Astrocyte of the spinal cord (primary cell): Measurements from ENCODE around the gene KREMEN2.

ENCODE experiments used
- DNase-seq: peaks from one replicate; pipeline ENCODE4 v3.0.0; 2011; ENCODE audit warnings: low read depth, low spot score
- H3K4me3 ChIP-seq: 2 replicates; pipeline ENCODE4 v1.5.1; 2011; ENCODE audit warnings: low read depth, mild to moderate bottlenecking, low read length, moderate library complexity
- in situ Hi-C: cut with HindIII; loops from 2 replicates; pipeline ENCODE4 v1.10.0; 2017; ENCODE audit warnings: low sequenced_read_pairs
- TF ChIP-seq, protein P1 (sequence below): IDR thresholded peaks from 2 replicates; pipeline ENCODE4 v1.5.1; 2012; ENCODE audit warnings: low read depth, mild to moderate bottlenecking, low read length, inconsistent platforms

The KREMEN2 gene

DNA sequence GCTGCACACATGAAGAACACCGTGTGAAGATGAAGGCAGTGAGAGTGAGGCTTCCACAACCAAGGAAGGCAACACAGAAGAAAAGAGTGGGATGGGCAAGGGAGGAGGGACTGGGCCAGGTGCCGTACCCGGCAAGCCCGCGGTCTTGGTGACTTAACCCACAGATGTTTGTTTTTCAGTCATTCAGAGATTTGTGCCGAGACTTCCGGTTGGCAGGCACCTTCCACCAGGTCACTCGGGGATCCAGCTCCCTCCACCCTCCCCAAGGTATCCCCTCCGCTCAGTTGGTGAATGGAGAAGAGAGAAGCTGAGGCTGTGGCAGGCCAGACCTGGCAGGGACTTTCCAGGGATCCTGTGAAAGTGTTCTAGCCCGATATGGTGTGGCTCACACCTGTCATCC is 4.9 kb upstream of the KREMEN2 start:
- no peak overlapping the region for H3K4me3 ChIP-seq
- DNase-seq = no peak
- in situ Hi-C loops = no loop called here
- TF ChIP-seq, protein P1, sequence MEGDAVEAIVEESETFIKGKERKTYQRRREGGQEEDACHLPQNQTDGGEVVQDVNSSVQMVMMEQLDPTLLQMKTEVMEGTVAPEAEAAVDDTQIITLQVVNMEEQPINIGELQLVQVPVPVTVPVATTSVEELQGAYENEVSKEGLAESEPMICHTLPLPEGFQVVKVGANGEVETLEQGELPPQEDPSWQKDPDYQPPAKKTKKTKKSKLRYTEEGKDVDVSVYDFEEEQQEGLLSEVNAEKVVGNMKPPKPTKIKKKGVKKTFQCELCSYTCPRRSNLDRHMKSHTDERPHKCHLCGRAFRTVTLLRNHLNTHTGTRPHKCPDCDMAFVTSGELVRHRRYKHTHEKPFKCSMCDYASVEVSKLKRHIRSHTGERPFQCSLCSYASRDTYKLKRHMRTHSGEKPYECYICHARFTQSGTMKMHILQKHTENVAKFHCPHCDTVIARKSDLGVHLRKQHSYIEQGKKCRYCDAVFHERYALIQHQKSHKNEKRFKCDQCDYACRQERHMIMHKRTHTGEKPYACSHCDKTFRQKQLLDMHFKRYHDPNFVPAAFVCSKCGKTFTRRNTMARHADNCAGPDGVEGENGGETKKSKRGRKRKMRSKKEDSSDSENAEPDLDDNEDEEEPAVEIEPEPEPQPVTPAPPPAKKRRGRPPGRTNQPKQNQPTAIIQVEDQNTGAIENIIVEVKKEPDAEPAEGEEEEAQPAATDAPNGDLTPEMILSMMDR = no peak

DNA sequence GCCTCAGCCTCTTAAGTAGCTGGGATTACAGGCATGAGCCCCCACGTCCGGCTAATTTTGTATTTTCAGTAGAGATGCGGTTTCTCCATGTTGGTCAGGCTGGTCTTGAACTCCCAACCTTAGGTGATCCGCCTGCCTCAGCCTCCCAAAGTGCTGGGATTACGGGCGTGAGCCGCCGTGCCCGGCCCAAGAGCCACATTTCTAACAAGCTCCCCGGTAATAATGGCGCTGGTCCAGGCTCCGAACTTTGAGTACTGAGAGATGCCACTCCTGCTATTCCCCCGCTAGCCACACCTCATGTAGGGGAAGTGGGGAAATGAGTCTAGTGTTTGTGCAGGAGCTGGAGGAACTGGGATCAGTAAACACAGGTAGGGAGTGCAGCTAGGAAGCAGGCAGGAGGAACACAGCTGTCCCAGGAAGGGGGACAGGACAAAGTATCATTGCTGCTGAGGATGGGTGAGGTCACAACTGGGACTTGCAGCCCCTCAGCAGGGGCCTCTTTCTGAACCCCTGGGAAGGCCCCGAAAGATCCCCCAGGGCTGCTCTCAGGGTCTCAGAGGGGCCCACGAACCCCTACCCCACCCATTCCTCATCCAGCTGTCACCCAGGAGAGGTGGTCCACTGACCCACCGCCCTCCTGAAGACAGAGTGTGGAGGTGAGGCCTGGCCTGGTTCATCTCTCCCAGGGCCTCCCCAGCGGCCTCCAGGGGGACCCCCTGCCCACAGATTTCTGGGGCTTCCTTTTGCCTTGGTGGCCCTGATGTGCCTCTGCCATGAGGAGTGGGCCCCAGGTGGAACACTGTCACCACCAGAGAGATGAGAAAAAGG is 3.7 kb upstream of the KREMEN2 start:
- in situ Hi-C loops = no loop called here
- no peak for DNase-seq
- no peak overlapping the region for H3K4me3 ChIP-seq
- TF ChIP-seq, protein P1 = no peak

DNA sequence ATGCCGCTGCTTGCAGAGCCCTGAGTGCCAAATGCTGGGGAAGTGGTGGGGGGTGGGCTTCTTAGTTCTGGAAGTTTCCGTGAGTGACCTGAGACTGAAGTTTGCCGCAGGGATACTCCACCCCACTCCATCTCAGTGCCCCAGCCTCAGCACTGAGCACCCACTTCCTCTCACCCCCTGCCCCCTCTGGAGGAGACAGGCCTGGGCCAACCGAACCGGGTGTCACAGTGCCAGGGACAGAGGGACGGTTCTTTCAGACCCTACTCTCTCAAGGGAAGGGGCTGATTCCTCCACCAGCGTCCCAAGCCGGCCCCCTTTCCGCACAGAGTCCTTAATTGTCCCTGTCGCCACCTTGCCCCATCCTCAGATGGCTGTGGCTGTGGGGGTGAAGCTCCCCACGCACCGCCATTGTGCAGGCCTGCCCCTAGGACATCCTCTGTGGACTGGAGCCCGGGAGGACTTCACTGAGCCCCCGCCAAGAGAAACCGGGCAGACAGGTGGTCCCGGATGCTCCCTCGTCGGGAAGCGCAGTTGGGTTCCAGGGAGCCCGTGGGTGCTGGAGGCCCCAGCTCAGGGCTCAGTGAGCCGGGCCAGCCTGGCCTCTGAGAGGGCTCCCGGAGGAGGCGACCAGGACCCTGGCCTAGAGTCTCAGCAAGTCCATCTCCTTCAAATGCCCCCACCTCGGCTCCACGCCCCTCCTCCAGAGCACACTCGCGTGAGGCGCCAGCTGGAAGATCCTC is 1.6 kb upstream of the KREMEN2 start:
- TF ChIP-seq, protein P1 = no peak
- DNase-seq = no peak
- H3K4me3 ChIP-seq = no peak overlapping the region
- in situ Hi-C loops = no loop called here

DNA sequence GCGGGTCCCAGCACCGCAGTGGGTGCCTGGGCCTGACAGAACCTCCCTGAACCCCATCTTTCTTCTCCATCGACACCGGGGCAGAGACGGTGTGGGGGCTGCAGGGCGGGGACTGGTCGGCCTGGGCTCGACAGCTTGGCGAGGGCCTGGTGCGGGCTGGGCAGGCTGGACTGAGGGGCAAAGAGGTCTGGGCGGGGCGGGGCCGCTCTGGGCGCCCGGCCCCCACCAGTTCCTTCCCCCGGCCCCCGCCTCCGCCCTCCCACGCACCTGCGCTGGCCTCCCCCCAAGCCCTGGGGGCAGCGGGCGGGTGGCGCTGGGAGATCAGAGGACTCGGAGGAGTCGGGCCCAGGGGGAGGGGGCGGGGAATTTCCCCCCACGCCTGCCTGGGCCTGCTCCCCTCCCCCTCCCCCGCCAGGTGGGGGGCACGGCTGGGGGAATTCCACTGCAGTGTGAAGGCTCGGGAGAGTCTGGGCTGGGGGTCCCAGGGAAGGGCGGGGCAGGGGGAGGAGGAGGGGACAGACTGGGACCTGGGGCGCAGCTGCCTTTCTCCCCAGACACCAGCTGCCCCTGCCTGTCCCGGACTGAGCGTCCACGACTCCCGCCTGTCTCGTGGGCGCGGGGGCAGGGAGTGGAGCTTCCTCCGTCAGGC is 877 bp upstream of the KREMEN2 start:
- no peak overlapping the region for H3K4me3 ChIP-seq
- DNase-seq = no peak
- TF ChIP-seq, protein P1 = no peak
- in situ Hi-C loops = no loop called here

DNA sequence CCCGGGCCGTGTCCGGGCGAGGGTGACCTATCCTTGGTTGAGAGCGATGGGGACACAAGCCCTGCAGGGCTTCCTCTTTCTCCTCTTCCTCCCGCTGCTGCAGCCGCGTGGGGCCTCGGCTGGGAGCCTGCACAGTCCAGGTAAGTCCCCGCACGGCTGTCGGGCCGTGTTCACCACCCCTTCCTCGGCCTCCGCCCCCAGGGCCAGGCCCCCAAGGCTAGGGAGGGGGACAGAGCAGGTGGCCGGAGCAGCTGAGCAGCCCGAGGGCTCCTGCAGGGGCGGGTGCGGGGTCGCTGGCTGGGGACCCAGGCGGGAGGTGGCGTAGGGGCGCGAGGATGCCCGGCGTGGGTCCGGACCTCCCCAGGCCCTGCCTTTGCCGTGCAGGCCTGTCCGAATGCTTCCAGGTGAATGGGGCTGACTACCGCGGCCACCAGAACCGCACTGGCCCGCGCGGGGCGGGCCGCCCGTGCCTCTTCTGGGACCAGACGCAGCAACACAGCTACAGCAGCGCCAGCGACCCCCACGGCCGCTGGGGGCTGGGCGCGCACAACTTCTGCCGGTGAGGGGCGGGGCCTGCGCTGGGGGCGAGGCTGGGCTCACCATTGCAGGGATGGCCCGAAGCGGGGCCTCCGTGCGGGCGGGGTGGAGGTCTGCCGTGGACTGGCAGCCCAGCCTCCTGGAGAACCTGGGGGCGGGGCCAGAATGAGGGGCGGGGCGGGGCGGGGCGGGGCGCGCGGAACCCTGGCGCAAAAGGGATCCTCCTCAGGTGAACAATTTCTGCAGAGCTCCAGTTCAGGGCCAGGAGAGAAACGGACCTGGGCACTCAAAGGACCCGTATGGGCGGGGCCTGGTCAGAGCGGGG is 631 bp downstream of the KREMEN2 start:
- DNase-seq = no peak
- no peak overlapping the region for H3K4me3 ChIP-seq
- in situ Hi-C loops = no loop called here
- TF ChIP-seq, protein P1 = no peak
